ENCODE results near the gene BIN2. TPM values are rescaled to one million over a fixed set of nuclear protein-coding genes. Genes with fewer than 3 reads are reported as not detected.
A peak's percentile ranks its signal among the peaks of the same experiment; 100 is the strongest.

BIN2 gene
- total RNA-seq, 2 donors from 2014 or later = not detected

GRCh38 chr12:51238037-51238509 is 85.9 kb downstream of the BIN2 start:
- WGBS, 2 experiments (ENCODE audit: insufficient coverage in 1 of 2, insufficient read length in 1 of 2) = 53 to 57% methylated on average over 10 of the region's 10 CpGs
- Mint-ChIP-seq H3K27me3 (ENCODE audit: insufficient read depth) (no peaks in the 10 kb centered on the region), H3K4me3 (peak overlapping the region; percentile 96), H3K4me1 (peaks cover 18% of the 10 kb centered on the region), H3K36me3 (ENCODE audit: low read depth) (peaks cover 29% of the 10 kb centered on the region), H3K9me3 (no peaks in the 10 kb centered on the region), H3K27ac (peak overlapping the region; percentile 100)
- H3K27ac ChIP-seq (ENCODE audit: low read depth, low read length) = no peak overlapping the region
- no peaks in the 10 kb centered on the region for H3K27me3 ChIP-seq (ENCODE audit: control insufficient read depth, insufficient read depth, low read length, poor library complexity, severe bottlenecking)
- peak overlapping the region; percentile 100 for H3K9ac ChIP-seq (ENCODE audit: extremely low read depth, low read length, poor library complexity, severe bottlenecking)
- TF ChIP-seq, protein P1, sequence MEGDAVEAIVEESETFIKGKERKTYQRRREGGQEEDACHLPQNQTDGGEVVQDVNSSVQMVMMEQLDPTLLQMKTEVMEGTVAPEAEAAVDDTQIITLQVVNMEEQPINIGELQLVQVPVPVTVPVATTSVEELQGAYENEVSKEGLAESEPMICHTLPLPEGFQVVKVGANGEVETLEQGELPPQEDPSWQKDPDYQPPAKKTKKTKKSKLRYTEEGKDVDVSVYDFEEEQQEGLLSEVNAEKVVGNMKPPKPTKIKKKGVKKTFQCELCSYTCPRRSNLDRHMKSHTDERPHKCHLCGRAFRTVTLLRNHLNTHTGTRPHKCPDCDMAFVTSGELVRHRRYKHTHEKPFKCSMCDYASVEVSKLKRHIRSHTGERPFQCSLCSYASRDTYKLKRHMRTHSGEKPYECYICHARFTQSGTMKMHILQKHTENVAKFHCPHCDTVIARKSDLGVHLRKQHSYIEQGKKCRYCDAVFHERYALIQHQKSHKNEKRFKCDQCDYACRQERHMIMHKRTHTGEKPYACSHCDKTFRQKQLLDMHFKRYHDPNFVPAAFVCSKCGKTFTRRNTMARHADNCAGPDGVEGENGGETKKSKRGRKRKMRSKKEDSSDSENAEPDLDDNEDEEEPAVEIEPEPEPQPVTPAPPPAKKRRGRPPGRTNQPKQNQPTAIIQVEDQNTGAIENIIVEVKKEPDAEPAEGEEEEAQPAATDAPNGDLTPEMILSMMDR (conservative IDR thresholded peaks at IDR 0.05) = no peak
- H3K9me3 ChIP-seq (ENCODE audit: control insufficient read depth, low read length) = no peaks in the 10 kb centered on the region
- peak overlapping the region; percentile 97 for H3K4me3 ChIP-seq (ENCODE audit: low read length)
- no peaks in the 10 kb centered on the region for H3K4me1 ChIP-seq (ENCODE audit: control insufficient read depth, insufficient read depth, low read length)
- peaks cover 28% of the 10 kb centered on the region for H3K36me3 ChIP-seq (ENCODE audit: control insufficient read depth, insufficient read depth, low read length)
- no peak for DNase-seq

DNA sequence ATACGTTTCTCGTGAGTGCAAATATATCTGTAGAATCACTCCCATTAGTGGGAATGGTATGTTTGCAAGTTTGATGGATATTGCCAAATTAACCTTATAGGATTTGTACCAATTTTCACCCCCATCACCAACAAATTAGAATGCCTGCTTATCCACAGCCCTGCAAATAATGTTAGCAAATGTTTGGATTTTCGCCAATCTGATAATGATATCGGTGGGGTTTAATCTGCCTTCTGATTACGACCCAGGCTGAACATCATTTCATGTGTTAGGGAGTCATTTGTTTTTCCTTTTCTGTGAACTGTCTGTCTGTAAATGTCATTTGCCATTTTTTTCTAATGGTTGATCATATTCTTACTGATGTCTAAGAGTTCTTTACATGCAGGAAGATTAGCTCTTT is 89.4 kb downstream of the BIN2 start:
- H3K27ac ChIP-seq (ENCODE audit: low read depth, low read length) = no peak overlapping the region
- H3K4me3 ChIP-seq (ENCODE audit: low read length) = no peak overlapping the region
- H3K27ac Mint-ChIP-seq = no peak overlapping the region
- H3K36me3 ChIP-seq (ENCODE audit: control insufficient read depth, insufficient read depth, low read length) = no peaks in the 10 kb centered on the region
- no peak for DNase-seq
- no peak overlapping the region for H3K4me3 Mint-ChIP-seq
- H3K4me1 Mint-ChIP-seq = peaks cover 9% of the 10 kb centered on the region
- H3K9me3 ChIP-seq (ENCODE audit: control insufficient read depth, low read length) = no peaks in the 10 kb centered on the region
- H3K36me3 Mint-ChIP-seq (ENCODE audit: low read depth) = no peaks in the 10 kb centered on the region
- no peak overlapping the region for H3K9ac ChIP-seq (ENCODE audit: extremely low read depth, low read length, poor library complexity, severe bottlenecking)
- TF ChIP-seq, protein P1 (conservative IDR thresholded peaks at IDR 0.05) = no peak
- H3K9me3 Mint-ChIP-seq = no peaks in the 10 kb centered on the region
- H3K27me3 ChIP-seq (ENCODE audit: control insufficient read depth, insufficient read depth, low read length, poor library complexity, severe bottlenecking) = no peaks in the 10 kb centered on the region
- WGBS, 2 experiments (ENCODE audit: insufficient coverage in 1 of 2, insufficient read length in 1 of 2) = 92 to 96% methylated on average over 5 of the region's 5 CpGs
- no peaks in the 10 kb centered on the region for H3K4me1 ChIP-seq (ENCODE audit: control insufficient read depth, insufficient read depth, low read length)
- no peaks in the 10 kb centered on the region for H3K27me3 Mint-ChIP-seq (ENCODE audit: insufficient read depth)

GRCh38 chr12:51232642-51233041 is 91.3 kb downstream of the BIN2 start:
- Histone ChIP-seq H3K4me1 (ENCODE audit: control insufficient read depth, insufficient read depth, low read length) (no peaks in the 10 kb centered on the region), H3K27me3 (ENCODE audit: control insufficient read depth, insufficient read depth, low read length, poor library complexity, severe bottlenecking) (no peaks in the 10 kb centered on the region), H3K9ac (ENCODE audit: extremely low read depth, low read length, poor library complexity, severe bottlenecking) (no peak overlapping the region), H3K4me3 (ENCODE audit: low read length) (no peak overlapping the region), H3K9me3 (ENCODE audit: control insufficient read depth, low read length) (no peaks in the 10 kb centered on the region), H3K36me3 (ENCODE audit: control insufficient read depth, insufficient read depth, low read length) (no peaks in the 10 kb centered on the region), H3K27ac (ENCODE audit: low read depth, low read length) (no peak overlapping the region)
- Mint-ChIP-seq H3K4me1 (peaks cover 2% of the 10 kb centered on the region), H3K36me3 (ENCODE audit: low read depth) (peaks cover 4% of the 10 kb centered on the region), H3K27me3 (ENCODE audit: insufficient read depth) (no peaks in the 10 kb centered on the region), H3K27ac (no peak overlapping the region), H3K9me3 (no peaks in the 10 kb centered on the region), H3K4me3 (no peak overlapping the region)
- no peak for DNase-seq
- TF ChIP-seq, protein P1 (conservative IDR thresholded peaks at IDR 0.05) = no peak

Other genes with a start within 250 kb of the BIN2 start
- 10 to 100 TPM; 45.7 to 52.1 TPM for gene CSRNP2, start 240.6 kb downstream of the BIN2 start, total RNA-seq
- gene TFCP2, start 151.0 kb downstream of the BIN2 start, total RNA-seq = 10 to 100 TPM; 44.1 to 47.2 TPM
- gene POU6F1, start 106.1 kb downstream of the BIN2 start, total RNA-seq = 10 to 100 TPM; 11.4 to 16.4 TPM
- gene DAZAP2, start 85.3 kb downstream of the BIN2 start, total RNA-seq = 10 to 100 TPM; 31.5 to 42.7 TPM
- gene SMAGP, start 53.8 kb downstream of the BIN2 start, total RNA-seq = 10 to 100 TPM; 43.5 to 61.2 TPM
- not detected for gene CELA1, start 22.5 kb upstream of the BIN2 start, total RNA-seq
- gene GALNT6, start 67.2 kb upstream of the BIN2 start, total RNA-seq = 10 to 100 TPM; 13.9 to 19.1 TPM
- 10 to 100 TPM; 25.8 to 26.4 TPM for gene SLC4A8, start 100.7 kb upstream of the BIN2 start, total RNA-seq

All from endodermal cell (in vitro differentiated cells).